ENCODE measurements around the gene NCBP3. TPM values are rescaled to one million over a fixed set of nuclear protein-coding genes. Genes with fewer than 3 reads are reported as not detected.
A peak's percentile ranks its signal among the peaks of the same experiment; 100 is the strongest.

The NCBP3 gene
- total RNA-seq, 6 experiments from 2014 or later: 8.6 to 15.1 (median 10.5) TPM

DNA sequence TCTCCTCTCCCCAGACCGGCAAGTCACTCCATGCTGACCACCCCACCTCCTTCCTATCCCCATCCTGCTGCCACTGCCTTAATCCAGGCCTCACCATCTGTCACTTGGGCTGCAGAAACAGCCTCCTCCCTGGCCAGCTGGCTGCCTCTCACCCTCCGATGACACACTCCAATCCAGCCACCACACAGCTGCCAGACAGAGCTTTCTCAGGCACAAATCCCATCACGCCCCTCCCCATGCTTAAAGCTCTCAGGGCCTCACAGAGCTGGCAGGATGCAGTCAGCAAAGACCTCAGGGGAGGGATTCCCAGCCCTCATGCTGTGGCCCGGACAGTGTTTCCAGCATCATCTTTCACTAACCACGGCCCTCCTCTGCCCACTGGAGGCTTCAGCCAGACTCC is 33.1 kb upstream of the NCBP3 start:
- Histone ChIP-seq H3K9me3 (no peaks in the 10 kb centered on the region), H3K27me3 (no peaks in the 10 kb centered on the region), H3K36me3 (no peaks in the 10 kb centered on the region), H3K4me3 (no peak overlapping the region), H3K4me1 (no peaks in the 10 kb centered on the region), H3K27ac (no peak overlapping the region)
- no peak for TF ChIP-seq POLR2A (IDR thresholded peaks at IDR 0.05)
- TF ChIP-seq, protein P1, sequence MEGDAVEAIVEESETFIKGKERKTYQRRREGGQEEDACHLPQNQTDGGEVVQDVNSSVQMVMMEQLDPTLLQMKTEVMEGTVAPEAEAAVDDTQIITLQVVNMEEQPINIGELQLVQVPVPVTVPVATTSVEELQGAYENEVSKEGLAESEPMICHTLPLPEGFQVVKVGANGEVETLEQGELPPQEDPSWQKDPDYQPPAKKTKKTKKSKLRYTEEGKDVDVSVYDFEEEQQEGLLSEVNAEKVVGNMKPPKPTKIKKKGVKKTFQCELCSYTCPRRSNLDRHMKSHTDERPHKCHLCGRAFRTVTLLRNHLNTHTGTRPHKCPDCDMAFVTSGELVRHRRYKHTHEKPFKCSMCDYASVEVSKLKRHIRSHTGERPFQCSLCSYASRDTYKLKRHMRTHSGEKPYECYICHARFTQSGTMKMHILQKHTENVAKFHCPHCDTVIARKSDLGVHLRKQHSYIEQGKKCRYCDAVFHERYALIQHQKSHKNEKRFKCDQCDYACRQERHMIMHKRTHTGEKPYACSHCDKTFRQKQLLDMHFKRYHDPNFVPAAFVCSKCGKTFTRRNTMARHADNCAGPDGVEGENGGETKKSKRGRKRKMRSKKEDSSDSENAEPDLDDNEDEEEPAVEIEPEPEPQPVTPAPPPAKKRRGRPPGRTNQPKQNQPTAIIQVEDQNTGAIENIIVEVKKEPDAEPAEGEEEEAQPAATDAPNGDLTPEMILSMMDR (IDR thresholded peaks at IDR 0.05): no peak
- DNase-seq: no peak
- ATAC-seq: no peak
- WGBS (ENCODE audit: insufficient coverage, low coverage, low lambda C conversion rate, missing lambda C conversion rate): 89% methylated on average over 3 of the region's 5 CpGs
- intact Hi-C loops (cut with DNase I): no loop called here

GRCh38 chr17:3877220-3877619 is 31.2 kb upstream of the NCBP3 start:
- ATAC-seq (no peak), DNase-seq (no peak)
- no peaks in the 10 kb centered on the region for H3K4me1 ChIP-seq
- 73% methylated on average over 6 of the region's 8 CpGs for WGBS (ENCODE audit: insufficient coverage, low coverage, low lambda C conversion rate, missing lambda C conversion rate)
- no peak overlapping the region for H3K27ac ChIP-seq
- no peaks in the 10 kb centered on the region for H3K36me3 ChIP-seq
- no peak overlapping the region for H3K4me3 ChIP-seq
- H3K27me3 ChIP-seq: no peaks in the 10 kb centered on the region
- no peaks in the 10 kb centered on the region for H3K9me3 ChIP-seq
- intact Hi-C loops (cut with DNase I): no loop called here
- TF ChIP-seq, protein P1 (IDR thresholded peaks at IDR 0.05): no peak
- TF ChIP-seq POLR2A (IDR thresholded peaks at IDR 0.05): no peak

DNA sequence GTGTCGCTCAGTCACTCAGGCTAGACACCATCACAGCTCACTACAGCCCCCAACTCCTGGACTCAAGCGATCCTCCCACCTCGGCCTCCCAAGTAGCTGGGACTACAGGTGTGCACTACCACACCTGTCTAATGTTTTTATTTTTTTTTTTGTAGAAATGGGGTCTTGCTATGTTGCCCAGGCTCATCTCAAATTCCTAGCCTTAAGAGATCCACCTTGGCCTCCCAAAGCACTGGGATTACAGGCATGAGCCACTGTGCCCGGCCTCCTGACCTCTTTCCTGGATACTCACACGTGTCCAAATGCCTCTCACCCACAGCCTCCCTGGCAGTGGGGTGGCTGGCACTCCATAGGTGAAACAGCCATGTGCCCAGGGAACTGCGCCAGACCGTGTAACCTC is 29.3 kb upstream of the NCBP3 start:
- Histone ChIP-seq H3K9me3 (no peaks in the 10 kb centered on the region), H3K36me3 (no peaks in the 10 kb centered on the region), H3K27ac (no peak overlapping the region), H3K4me1 (no peaks in the 10 kb centered on the region), H3K4me3 (no peak overlapping the region), H3K27me3 (no peaks in the 10 kb centered on the region)
- TF ChIP-seq POLR2A (IDR thresholded peaks at IDR 0.05): no peak
- TF ChIP-seq, protein P1 (IDR thresholded peaks at IDR 0.05): no peak
- ATAC-seq (no peak), DNase-seq (no peak)
- intact Hi-C loops (cut with DNase I): no loop called here
- 91% methylated on average over 5 of the region's 7 CpGs for WGBS (ENCODE audit: insufficient coverage, low coverage, low lambda C conversion rate, missing lambda C conversion rate)

GRCh38 chr17:3873862-3874261 is 27.8 kb upstream of the NCBP3 start:
- Histone ChIP-seq H3K27ac (no peak overlapping the region), H3K4me3 (no peak overlapping the region), H3K9me3 (no peaks in the 10 kb centered on the region), H3K36me3 (no peaks in the 10 kb centered on the region), H3K27me3 (no peaks in the 10 kb centered on the region), H3K4me1 (no peaks in the 10 kb centered on the region)
- WGBS (ENCODE audit: insufficient coverage, low coverage, low lambda C conversion rate, missing lambda C conversion rate): 89% methylated on average over 10 of the region's 10 CpGs
- DNase-seq (no peak), ATAC-seq (no peak)
- no peak for TF ChIP-seq POLR2A (IDR thresholded peaks at IDR 0.05)
- TF ChIP-seq, protein P1 (IDR thresholded peaks at IDR 0.05): no peak
- intact Hi-C loops (cut with DNase I): no loop called here

GRCh38 chr17:3870871-3871306 is 24.8 kb upstream of the NCBP3 start:
- intact Hi-C loops (cut with DNase I): no loop called here
- ATAC-seq: peak in 3 of 4 donors; percentile 18 to 44 (median 41)
- 32% methylated on average over 5 of the region's 11 CpGs for WGBS (ENCODE audit: insufficient coverage, low coverage, low lambda C conversion rate, missing lambda C conversion rate)
- Histone ChIP-seq H3K36me3 (no peaks in the 10 kb centered on the region), H3K9me3 (no peaks in the 10 kb centered on the region), H3K4me3 (no peak overlapping the region), H3K27me3 (no peaks in the 10 kb centered on the region), H3K27ac (no peak overlapping the region), H3K4me1 (no peaks in the 10 kb centered on the region)
- TF ChIP-seq, protein P1 (IDR thresholded peaks at IDR 0.05): no peak
- TF ChIP-seq POLR2A (IDR thresholded peaks at IDR 0.05): no peak
- no peak for DNase-seq
